HepG2 (cell line): ENCODE data around the gene MLLT10.
"Not testable (repeated sequence)": the region's sequence is repeated elsewhere in the genome, so short reads cannot be mapped to it uniquely, and the experiment has no call there.

Experiments
- FOXM1 ChIP-seq: sonication (generic); formaldehyde crosslinking; IDR thresholded peaks from 2 replicates; pipeline ENCODE4 v1.5.0; 2020; ENCODE audit warnings: missing genetic modification reagents
- JUNB ChIP-seq: sonication (generic); formaldehyde crosslinking; IDR thresholded peaks from 2 replicates; pipeline ENCODE4 v1.8.0; 2022; ENCODE audit warnings: missing genetic modification reagents, mild to moderate bottlenecking, borderline replicate concordance
- MIER2 ChIP-seq: IDR thresholded peaks from 2 replicates; pipeline ENCODE4 v1.6.1; 2016; ENCODE audit warnings: missing biosample characterization, missing genetic modification reagents
- POLR2A ChIP-seq, 2 experiments: IDR thresholded peaks; 2 replicates each; pipeline ENCODE4 v1.6.1; 2011; ENCODE audit warnings: low read depth in 2 of 2, low read length in 2 of 2, mild to moderate bottlenecking in 1 of 2, moderate library complexity in 1 of 2; ENCODE audit not compliant: insufficient read depth in 1 of 2
- TCF7L2 ChIP-seq: IDR thresholded peaks from 2 replicates; pipeline ENCODE4 v1.6.1; 2011; ENCODE audit warnings: mild to moderate bottlenecking, low read depth, low read length, moderate library complexity
- ZNF207 ChIP-seq: fragments of 450-650 bp; IDR thresholded peaks from 2 replicates; pipeline ENCODE4 v1.6.1; 2016; ENCODE audit warnings: antibody characterized with exemption, borderline replicate concordance
- ZNF772 ChIP-seq: sonication (generic); formaldehyde crosslinking; IDR thresholded peaks from 2 replicates; pipeline ENCODE4 v1.5.0; 2020; ENCODE audit warnings: mild to moderate bottlenecking, missing genetic modification reagents
- ZSCAN29 ChIP-seq: sonication (generic); formaldehyde crosslinking; conservative IDR thresholded peaks from 2 replicates; pipeline ENCODE4 v1.4.0; 2020; ENCODE audit warnings: mild to moderate bottlenecking, missing genetic modification reagents
- TF ChIP-seq, protein P1 (sequence below): sonication (generic); IDR thresholded peaks from 2 replicates; pipeline ENCODE4 v1.6.1; 2016; ENCODE audit warnings: low read depth, borderline replicate concordance

DNA sequence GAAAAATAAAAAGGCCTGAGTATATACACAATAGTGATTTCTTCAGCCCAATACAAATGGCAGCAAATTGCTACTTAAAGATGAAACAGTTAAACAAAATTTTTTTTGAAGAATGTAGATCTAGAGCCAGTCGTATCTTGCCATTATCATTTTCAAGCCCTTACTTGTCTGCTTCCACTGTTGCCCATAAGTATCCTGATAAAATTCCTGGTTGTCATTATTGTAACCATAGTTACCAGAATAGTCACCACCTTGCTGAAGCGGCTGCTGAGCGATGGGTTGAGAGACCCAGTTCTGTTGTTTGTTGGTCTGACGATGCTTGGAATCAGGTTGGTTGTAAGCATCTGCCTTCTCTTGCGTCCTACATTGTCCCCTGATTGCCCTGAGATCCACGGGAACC lies 90.4 kb downstream of the MLLT10 start:
- TF ChIP-seq, protein P1, sequence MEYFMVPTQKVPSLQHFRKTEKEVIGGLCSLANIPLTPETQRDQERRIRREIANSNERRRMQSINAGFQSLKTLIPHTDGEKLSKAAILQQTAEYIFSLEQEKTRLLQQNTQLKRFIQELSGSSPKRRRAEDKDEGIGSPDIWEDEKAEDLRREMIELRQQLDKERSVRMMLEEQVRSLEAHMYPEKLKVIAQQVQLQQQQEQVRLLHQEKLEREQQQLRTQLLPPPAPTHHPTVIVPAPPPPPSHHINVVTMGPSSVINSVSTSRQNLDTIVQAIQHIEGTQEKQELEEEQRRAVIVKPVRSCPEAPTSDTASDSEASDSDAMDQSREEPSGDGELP = not testable (repeated sequence)
- TF ChIP-seq JUNB (CRISPR knock-in tag); TCF7L2; ZNF772 (CRISPR knock-in tag); ZSCAN29 (CRISPR knock-in tag); ZNF207; FOXM1 (CRISPR knock-in tag); MIER2 (CRISPR knock-in tag); POLR2A (IDR thresholded peaks at IDR 0.05; ENCODE audit: insufficient read depth in 1 of 2, low read depth in 2 of 2, low read length in 2 of 2): not testable (repeated sequence)
